Sigmoid colon (tissue), 3 donors: Measurements from ENCODE around the gene YPEL1.

ENCODE experiments used
- CTCF ChIP-seq, 4 experiments: fragments of 450-650 bp in 3 of 4; fragments of 200-600 bp in 1 of 4; IDR thresholded peaks; one replicate each; pipeline ENCODE4 v1.5.1; 2016 to 2019; ENCODE audit warnings: antibody characterized with exemption in 4 of 4, mild to moderate bottlenecking in 3 of 4, moderate library complexity in 2 of 4
- POLR2A ChIP-seq, 2 donors: fragments of 450-650 bp; IDR thresholded peaks; one replicate each; pipeline ENCODE4 v1.6.1; 2016; ENCODE audit warnings: antibody characterized with exemption in 2 of 2, mild to moderate bottlenecking in 2 of 2, moderate library complexity in 2 of 2

- TF ChIP-seq POLR2A (IDR thresholded peaks at IDR 0.05) (no peak), CTCF (IDR thresholded peaks at IDR 0.05) (no peak)
Observed at GRCh38 chr22:21677606-21678443, 57.8 kb downstream of the YPEL1 start.
